NCI-H2081 treated with DMSO at 0.1 percent for 48 hours (cell line): ENCODE results near the gene NPY5R.

Experiments used
- DNase-seq: peaks from one replicate; lab custom pipeline; 2025; lab: John Stamatoyannopoulos, UW

NPY5R gene

GRCh38 chr4:163384926-163385325 lies 41.2 kb downstream of the NPY5R start:
- DNase-seq = no peak

- no peak for DNase-seq
Observed at GRCh38 chr4:163385466-163385865, 41.8 kb downstream of the NPY5R start.

- DNase-seq = no peak
Observed at GRCh38 chr4:163391756-163392155, 48.1 kb downstream of the NPY5R start.

- no peak for DNase-seq
Observed at GRCh38 chr4:163392328-163392727, 48.6 kb downstream of the NPY5R start.

- DNase-seq = no peak
Observed at GRCh38 chr4:163393471-163393870, 49.8 kb downstream of the NPY5R start.

GRCh38 chr4:163395055-163395454 lies 51.4 kb downstream of the NPY5R start:
- no peak for DNase-seq

GRCh38 chr4:163395758-163396157 lies 52.1 kb downstream of the NPY5R start:
- no peak for DNase-seq

GRCh38 chr4:163398238-163398637 lies 54.5 kb downstream of the NPY5R start:
- no peak for DNase-seq

- no peak for DNase-seq
Observed at GRCh38 chr4:163400911-163401310, 57.2 kb downstream of the NPY5R start.
